ENCODE results near the gene ADPRM. TPM values are rescaled to one million over a fixed set of nuclear protein-coding genes. Genes with fewer than 3 reads are reported as not detected.
A peak's percentile ranks its signal among the peaks of the same experiment; 100 is the strongest.

The ADPRM gene
- polyA plus RNA-seq, 1 of the 3 experiments (the other 2 are of a cell fraction), result 7.6 TPM

- Histone ChIP-seq H4K20me1 (ENCODE audit: insufficient read depth) (no peaks in the 10 kb centered on the region), H3K79me2 (ENCODE audit: insufficient read depth) (no peaks in the 10 kb centered on the region), H3K4me1 (ENCODE audit: control insufficient read depth in 1 of 2, insufficient read depth in 2 of 2, low read depth in 1 of 2, low read length in 1 of 2) (no peaks in the 10 kb centered on the region), H3F3A (replicated peaks; ENCODE audit: insufficient read depth) (no peaks in the 10 kb centered on the region), H3K9me3 (no peaks in the 10 kb centered on the region), H3K4me2 (no peak overlapping the region), H3K27me3 (ENCODE audit: insufficient read depth) (no peaks in the 10 kb centered on the region), H3K27ac (ENCODE audit: low read depth in 2 of 2, low read length in 1 of 2) (no peak overlapping the region), H3K36me3 (replicated peaks in 1 of 2; ENCODE audit: control insufficient read depth in 1 of 2, insufficient read depth in 2 of 2, low read length in 1 of 2) (peaks cover 26 to 35% of the 10 kb centered on the region in 2 experiments), H3K9me2 (no peaks in the 10 kb centered on the region), H3K9ac (no peak overlapping the region), H2AFZ (ENCODE audit: low read depth) (no peak overlapping the region), H3K4me3 (ENCODE audit: low read depth in 2 of 2, low read length in 1 of 2) (no peak overlapping the region)
- DNase-seq, result no peak
- 100% methylated on average over 3 of the region's 4 CpGs for WGBS (ENCODE audit: low lambda C conversion rate)
- no peak for TF ChIP-seq GABPA (IDR thresholded peaks at IDR 0.05; ENCODE audit: low read depth)
- no peak for TF ChIP-seq FOSL2 (IDR thresholded peaks at IDR 0.05; ENCODE audit: borderline replicate concordance, low read depth)
- CTCF ChIA-PET, result interaction anchor here (1.1 to 1.6 kb wide), 4 partner anchors 9 to 19 kb away, joined by 3 to 5 read pairs (median 3); no protein-coding TSS in a partner anchor
- POLR2A ChIA-PET, result no interaction called here
These were observed 22.7 kb upstream of the ADPRM start for GRCh38 chr17:10674704-10675103.

- H3K4me2 ChIP-seq, result no peak overlapping the region
- WGBS (ENCODE audit: low lambda C conversion rate), result 78% methylated on average over 7 of the region's 7 CpGs
- no peaks in the 10 kb centered on the region for H3K9me3 ChIP-seq
These were observed 15.4 kb upstream of the ADPRM start for GRCh38 chr17:10681866-10682446.

More at GRCh38 chr17:10681866-10682446, 15.4 kb upstream of the ADPRM start:
- Histone ChIP-seq H2AFZ (ENCODE audit: low read depth) (no peak overlapping the region), H3K4me3 (ENCODE audit: low read depth in 2 of 2, low read length in 1 of 2) (no peak overlapping the region), H3K27ac (ENCODE audit: low read depth in 2 of 2, low read length in 1 of 2) (peak overlapping the region; percentile 23 to 58; a peak in 1 of 4 replicates), H3F3A (replicated peaks; ENCODE audit: insufficient read depth) (peaks cover 7% of the 10 kb centered on the region), H3K9ac (no peak overlapping the region), H3K27me3 (ENCODE audit: insufficient read depth) (no peaks in the 10 kb centered on the region), H4K20me1 (ENCODE audit: insufficient read depth) (no peaks in the 10 kb centered on the region), H3K36me3 (replicated peaks in 1 of 2; ENCODE audit: control insufficient read depth in 1 of 2, insufficient read depth in 2 of 2, low read length in 1 of 2) (peaks cover 71 to 92% of the 10 kb centered on the region in 2 experiments), H3K9me2 (no peaks in the 10 kb centered on the region), H3K4me1 (ENCODE audit: control insufficient read depth in 1 of 2, insufficient read depth in 2 of 2, low read depth in 1 of 2, low read length in 1 of 2) (no peaks in the 10 kb centered on the region; a peak in 1 of 4 replicates), H3K79me2 (ENCODE audit: insufficient read depth) (peaks cover 12% of the 10 kb centered on the region; the same call in 1 of the 2 replicates)
- TF ChIP-seq PBX3 (IDR thresholded peaks at IDR 0.05), result peak; percentile 23; the same call in 1 of the 2 replicates
- TF ChIP-seq REST (IDR thresholded peaks at IDR 0.05; ENCODE audit: low read depth, low read length), result no peak
- CTCF ChIA-PET, result interaction anchor here (1.7 to 3.5 kb wide), 2 partner anchors 24 to 35 kb away, joined by 3 to 18 read pairs; no protein-coding TSS in a partner anchor
- POLR2A ChIA-PET, result no interaction called here
- no peak for DNase-seq
